GM21737 (cell line): ENCODE measurements around the gene SMIM10L2A.
"Not testable (repeated sequence)": the region's sequence is repeated elsewhere in the genome, so short reads cannot be mapped to it uniquely, and the experiment has no call there.

Source experiments
- ATAC-seq: cut with Tn5 transposase; IDR thresholded peaks from one replicate; pipeline ENCODE4 v1.9.1; 2021; ENCODE audit warnings: mild to moderate bottlenecking, moderate library complexity; ENCODE audit not compliant: unreplicated experiment

Gene SMIM10L2A

GRCh38 chrX:135421537-135421931, 210 bp upstream of the SMIM10L2A start:
- ATAC-seq, result peak; percentile 96

GRCh38 chrX:135422810-135423168, 1.0 kb downstream of the SMIM10L2A start:
- ATAC-seq, result not testable (repeated sequence)

GRCh38 chrX:135423173-135423864, 1.6 kb downstream of the SMIM10L2A start:
- ATAC-seq, result not testable (repeated sequence)

DNA sequence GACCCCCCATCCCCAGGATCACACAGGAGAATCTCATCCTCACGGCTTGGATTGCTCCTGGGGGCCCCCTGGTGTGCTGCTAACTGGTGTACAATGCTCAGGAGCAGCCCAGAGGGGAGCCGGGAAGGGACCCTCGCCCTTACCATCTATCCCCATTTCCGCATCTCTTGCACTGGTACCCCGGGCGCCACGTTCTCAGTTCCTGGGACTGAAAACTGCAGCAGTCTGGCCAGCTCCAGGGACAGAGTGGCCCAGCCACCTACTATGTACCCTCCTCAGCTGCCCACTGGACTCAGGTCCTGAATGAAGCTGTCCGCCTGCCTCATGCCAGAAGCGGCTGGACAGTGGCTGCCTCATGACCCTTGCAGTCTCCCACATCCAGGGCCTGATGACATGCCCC, 2.7 kb downstream of the SMIM10L2A start:
- no peak for ATAC-seq

DNA sequence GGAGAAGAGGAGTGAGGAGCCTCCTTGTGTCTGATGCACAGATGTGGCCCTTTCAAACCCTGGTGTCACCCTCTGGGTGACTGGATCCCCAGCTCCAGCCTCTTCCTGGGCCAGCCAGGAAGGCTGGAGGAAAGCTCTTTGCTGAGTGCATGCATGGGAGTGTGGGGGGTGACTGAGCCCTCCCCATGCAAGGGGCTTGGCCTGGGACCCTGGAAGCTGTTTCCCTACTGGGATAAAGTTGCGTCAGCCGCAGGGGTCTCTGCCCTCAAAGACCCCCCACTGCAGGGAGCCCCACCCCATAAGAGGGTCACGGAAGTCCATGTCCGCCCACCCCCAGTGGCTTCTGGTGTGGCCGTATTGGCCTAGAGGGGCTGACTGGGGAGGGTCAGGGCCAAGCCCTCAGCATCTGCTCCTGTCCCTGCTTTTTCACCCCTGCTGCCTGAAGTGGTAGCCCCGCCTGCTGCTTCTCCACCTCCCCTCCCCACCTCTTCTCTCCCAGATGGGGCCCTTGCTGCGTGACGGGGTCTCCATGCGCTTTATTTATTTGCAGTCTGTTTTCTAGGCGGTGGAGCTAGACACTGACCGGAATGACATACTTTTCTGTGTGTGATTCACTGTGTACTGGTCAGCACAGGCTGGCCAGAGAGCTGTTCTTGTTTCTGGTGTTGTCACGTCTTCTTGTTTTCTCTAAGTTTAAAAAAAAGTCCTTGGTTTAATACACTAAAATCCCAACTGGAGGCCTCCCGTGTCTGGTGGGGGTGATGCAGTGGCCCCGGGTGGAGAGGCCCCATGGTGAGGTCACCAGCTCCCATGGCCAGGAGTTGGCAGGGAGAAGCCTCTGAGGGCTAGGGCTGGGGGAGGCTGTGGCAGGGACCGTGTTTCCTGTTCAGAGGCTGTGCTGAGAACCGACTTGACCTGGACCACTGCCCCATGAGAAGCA, 3.6 kb downstream of the SMIM10L2A start:
- no peak for ATAC-seq

DNA sequence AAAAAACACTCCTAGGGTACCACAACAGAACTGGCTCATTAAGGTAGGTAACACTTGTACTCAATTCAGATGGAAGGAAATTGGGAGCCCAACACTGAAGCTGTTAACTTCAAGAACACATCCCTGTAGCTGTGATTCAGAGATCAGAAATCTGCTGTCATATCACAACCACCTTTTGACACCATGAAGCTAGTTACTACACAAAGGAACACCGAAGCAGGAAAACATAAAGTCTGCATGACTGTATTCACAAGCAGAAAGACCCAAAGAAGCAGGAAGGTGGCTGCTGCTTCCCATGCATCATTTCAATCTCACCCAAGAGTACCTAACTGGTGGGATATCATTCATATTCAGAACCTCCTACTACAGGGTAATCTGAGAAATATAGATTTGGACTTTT, 7.7 kb downstream of the SMIM10L2A start:
- no peak for ATAC-seq

DNA sequence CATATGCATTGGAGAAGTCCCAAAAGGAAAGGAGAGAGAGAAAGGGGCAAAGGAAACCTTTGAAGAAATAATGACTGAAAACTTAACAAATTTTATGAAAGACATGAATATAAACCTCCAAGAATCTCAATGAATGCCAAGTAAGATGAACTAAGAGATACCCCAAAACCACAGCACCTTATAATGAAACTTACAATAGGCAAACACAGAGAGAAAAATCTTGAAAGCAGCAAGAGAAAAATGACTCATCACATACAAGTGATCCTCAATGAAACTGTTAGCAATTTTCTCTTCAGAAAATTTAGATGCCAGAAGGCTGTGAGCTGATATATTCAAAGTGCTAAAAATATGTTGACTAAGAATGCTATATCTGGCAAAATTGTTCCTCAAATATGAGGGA, 10.1 kb downstream of the SMIM10L2A start:
- no peak for ATAC-seq

DNA sequence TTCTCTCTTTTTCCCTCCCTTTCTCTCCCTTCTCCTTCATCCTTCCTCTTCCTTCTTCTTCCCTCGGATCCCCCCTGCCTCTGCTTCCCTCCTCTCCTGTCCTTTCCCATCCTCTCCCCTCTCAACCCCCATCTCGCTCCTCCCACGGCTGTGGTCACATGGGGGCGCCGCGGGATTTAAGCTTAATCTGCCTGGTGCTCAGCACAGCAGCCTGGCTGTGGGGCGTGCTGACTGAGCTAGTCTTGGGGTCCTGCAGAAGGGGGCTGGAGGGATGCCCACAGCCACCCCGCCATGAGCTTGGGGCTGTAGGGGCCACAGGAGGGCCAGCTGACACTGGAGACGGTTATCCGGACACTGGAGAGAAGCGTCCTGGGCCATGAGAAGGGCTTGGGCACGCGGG, 10.7 kb downstream of the SMIM10L2A start:
- ATAC-seq, result no peak

DNA sequence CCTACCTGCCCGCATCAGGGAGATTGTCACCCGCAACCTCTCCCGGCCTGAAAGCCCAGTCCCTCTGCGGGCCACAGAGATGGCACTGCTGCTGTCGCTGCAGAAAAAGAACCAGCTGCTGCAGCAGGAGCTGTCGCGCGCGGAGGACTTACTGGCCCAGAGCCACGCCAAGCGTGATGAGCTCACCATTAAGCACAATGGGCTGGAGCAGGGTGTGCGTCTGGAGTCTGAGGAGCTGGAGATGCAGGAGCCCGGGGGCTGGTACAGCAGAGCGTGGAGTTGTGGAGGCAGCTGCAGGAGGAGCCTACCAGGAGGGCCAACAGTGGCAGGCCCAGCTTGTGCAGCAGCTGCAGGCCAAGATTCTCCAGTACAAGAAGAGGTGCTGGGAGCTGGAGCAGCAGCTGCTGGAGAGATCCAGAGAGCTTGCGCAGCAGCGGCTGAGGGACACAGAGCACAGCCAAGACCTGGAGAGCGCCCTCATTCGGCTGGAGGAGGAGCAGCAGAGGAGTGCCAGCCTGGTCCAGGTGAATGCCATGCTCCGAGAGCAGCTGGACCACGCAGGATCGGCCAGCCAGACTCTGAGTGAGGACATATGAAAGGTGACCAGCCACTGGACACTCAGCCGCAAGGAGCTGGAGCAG, 11.3 kb downstream of the SMIM10L2A start:
- no peak for ATAC-seq

GRCh38 chrX:135433531-135434257, 11.9 kb downstream of the SMIM10L2A start:
- ATAC-seq, result no peak

GRCh38 chrX:135434258-135435138, 12.8 kb downstream of the SMIM10L2A start:
- ATAC-seq, result no peak

- ATAC-seq, result no peak
These were observed 13.6 kb downstream of the SMIM10L2A start for GRCh38 chrX:135435139-135435922.

DNA sequence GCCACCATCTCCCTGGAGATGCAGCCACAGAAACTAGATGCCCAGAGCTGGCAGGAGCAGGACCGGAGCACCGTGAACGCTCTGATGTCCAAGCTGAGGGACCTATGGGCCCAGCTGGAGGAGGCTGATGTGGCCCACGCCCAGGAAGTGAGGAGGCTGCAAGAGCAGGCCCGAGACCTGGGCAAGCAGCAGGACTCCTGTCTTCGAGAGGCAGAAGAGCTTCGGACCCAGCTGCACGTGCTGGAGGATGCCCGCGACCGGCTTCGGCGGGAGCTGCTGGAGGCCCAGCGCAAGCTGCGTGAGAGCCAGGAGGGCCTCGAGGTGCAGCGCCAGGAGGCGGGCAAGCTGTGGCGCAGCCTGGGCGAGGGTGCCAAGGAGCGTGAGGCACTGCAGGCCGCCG, 14.2 kb downstream of the SMIM10L2A start:
- no peak for ATAC-seq

GRCh38 chrX:135436456-135436855, 14.7 kb downstream of the SMIM10L2A start:
- no peak for ATAC-seq

GRCh38 chrX:135436966-135437866, 15.5 kb downstream of the SMIM10L2A start:
- no peak for ATAC-seq

DNA sequence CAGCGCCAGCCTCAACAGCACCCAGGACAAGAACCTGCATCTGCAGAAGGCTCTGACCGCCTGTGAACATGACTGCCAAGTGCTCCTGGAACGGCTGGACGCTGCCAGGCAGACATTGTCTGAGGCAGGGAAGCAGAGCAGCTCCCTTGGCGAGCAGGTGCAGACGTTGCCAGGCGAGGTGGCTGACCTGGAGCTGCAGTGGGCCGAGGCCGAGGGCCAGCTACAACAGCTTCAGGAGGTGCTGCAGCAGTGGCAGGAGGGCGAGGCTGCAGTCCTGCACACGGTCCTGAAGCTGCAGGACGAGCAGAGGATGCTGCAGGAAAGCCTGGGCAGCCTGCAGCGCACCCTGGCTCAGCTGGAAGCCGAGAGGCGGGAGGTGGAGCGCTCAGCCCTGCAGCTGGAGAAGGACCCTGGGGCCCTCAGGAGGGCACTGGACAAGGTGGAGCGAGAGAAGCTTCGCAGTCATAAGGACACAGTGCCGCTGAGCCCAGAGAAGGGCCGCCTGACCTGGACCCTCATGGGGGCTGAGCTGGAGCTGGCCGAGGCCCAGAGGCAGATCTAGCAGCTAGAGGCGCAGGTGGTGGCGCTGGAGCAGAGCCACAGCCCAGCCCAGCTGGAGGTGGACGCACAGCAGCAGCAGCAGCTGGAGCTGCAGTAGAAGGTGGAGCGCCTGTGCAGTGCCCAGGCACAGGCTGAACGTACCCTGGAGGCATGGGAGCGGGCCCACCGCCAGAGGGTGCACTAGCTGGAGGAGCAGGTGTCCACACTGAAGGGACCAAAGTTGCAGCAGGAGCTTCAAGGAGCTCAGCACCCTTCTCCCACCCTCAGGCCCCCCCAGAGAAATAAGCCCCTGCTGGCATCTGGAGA, 16.4 kb downstream of the SMIM10L2A start:
- no peak for ATAC-seq

GRCh38 chrX:135438734-135439043, 16.9 kb downstream of the SMIM10L2A start:
- ATAC-seq, result no peak
